Progenitor cell of endocrine pancreas (in vitro differentiated cells): ENCODE data around the gene TNFRSF11A. TPM values are rescaled to one million over a fixed set of nuclear protein-coding genes. Genes with fewer than 3 reads are reported as not detected.

Experiments
- DNase-seq: peaks from one replicate; pipeline ENCODE4 v3.0.0; 2021; ENCODE audit warnings: low spot score; ENCODE audit not compliant: unreplicated experiment
- H3K27ac Mint-ChIP-seq: 2 replicates; pipeline ENCODE4 v1.8.0; 2021; ENCODE audit warnings: mild to moderate bottlenecking, moderate library complexity, mixed read lengths
- H3K27me3 Mint-ChIP-seq: 2 replicates; pipeline ENCODE4 v1.8.0; 2021; ENCODE audit warnings: mixed read lengths
- H3K36me3 Mint-ChIP-seq: 2 replicates; pipeline ENCODE4 v1.8.0; 2022; ENCODE audit warnings: mixed read lengths; ENCODE audit not compliant: insufficient read depth
- H3K4me1 Mint-ChIP-seq: 2 replicates; pipeline ENCODE4 v1.8.0; 2021; ENCODE audit warnings: low read depth, mixed read lengths
- H3K4me3 Mint-ChIP-seq: 2 replicates; pipeline ENCODE4 v1.8.0; 2021; ENCODE audit warnings: low read depth, mild to moderate bottlenecking, moderate library complexity, mixed read lengths
- H3K9me3 Mint-ChIP-seq: 2 replicates; pipeline ENCODE4 v1.8.0; 2021; ENCODE audit warnings: low read depth, mixed read lengths
- total RNA-seq: library from RNA; stranded (reverse); gene quantifications from 2 replicates; pipeline ENCODE4 v1.2.1, GENCODE V29; 2021
- TF ChIP-seq, protein P1 (sequence below): fragments of 200-600 bp; sonication (generic); IDR thresholded peaks from one replicate; pipeline ENCODE4 v1.5.0; 2021; ENCODE audit warnings: antibody characterized with exemption, mild to moderate bottlenecking; ENCODE audit not compliant: unreplicated experiment

TNFRSF11A gene
- total RNA-seq, 1 donor from 2014 or later = 0.43 TPM

GRCh38 chr18:62386601-62387000, 61.5 kb downstream of the TNFRSF11A start:
- Mint-ChIP-seq H3K36me3 (no peaks in the 10 kb centered on the region), H3K4me3 (no peak overlapping the region), H3K9me3 (peaks cover 9% of the 10 kb centered on the region), H3K27ac (no peak overlapping the region), H3K4me1 (no peaks in the 10 kb centered on the region), H3K27me3 (peaks cover 30% of the 10 kb centered on the region)
- DNase-seq = no peak
- TF ChIP-seq, protein P1, sequence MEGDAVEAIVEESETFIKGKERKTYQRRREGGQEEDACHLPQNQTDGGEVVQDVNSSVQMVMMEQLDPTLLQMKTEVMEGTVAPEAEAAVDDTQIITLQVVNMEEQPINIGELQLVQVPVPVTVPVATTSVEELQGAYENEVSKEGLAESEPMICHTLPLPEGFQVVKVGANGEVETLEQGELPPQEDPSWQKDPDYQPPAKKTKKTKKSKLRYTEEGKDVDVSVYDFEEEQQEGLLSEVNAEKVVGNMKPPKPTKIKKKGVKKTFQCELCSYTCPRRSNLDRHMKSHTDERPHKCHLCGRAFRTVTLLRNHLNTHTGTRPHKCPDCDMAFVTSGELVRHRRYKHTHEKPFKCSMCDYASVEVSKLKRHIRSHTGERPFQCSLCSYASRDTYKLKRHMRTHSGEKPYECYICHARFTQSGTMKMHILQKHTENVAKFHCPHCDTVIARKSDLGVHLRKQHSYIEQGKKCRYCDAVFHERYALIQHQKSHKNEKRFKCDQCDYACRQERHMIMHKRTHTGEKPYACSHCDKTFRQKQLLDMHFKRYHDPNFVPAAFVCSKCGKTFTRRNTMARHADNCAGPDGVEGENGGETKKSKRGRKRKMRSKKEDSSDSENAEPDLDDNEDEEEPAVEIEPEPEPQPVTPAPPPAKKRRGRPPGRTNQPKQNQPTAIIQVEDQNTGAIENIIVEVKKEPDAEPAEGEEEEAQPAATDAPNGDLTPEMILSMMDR = no peak

DNA sequence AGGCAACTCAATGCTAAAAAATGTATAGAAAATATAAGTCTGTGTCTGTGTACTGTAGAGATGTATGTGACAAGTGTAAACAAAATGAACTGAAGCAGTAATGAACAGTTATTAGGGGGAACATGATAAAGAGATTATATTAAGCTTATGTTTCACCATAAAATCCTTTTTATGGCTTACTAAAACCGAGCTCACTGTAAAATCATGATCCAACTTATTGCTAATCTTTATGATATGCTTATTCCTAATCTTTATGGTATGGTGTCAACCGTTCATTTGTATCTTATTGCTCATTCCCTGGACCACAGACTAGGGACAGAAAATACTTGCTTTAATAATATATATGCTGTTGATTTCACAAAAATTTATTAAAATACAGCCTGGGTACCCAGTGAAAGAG, 62.1 kb downstream of the TNFRSF11A start:
- Mint-ChIP-seq H3K4me3 (no peak overlapping the region), H3K36me3 (no peaks in the 10 kb centered on the region), H3K27ac (no peak overlapping the region), H3K4me1 (no peaks in the 10 kb centered on the region), H3K9me3 (peaks cover 9% of the 10 kb centered on the region), H3K27me3 (peaks cover 30% of the 10 kb centered on the region)
- DNase-seq = no peak
- TF ChIP-seq, protein P1 = no peak

DNA sequence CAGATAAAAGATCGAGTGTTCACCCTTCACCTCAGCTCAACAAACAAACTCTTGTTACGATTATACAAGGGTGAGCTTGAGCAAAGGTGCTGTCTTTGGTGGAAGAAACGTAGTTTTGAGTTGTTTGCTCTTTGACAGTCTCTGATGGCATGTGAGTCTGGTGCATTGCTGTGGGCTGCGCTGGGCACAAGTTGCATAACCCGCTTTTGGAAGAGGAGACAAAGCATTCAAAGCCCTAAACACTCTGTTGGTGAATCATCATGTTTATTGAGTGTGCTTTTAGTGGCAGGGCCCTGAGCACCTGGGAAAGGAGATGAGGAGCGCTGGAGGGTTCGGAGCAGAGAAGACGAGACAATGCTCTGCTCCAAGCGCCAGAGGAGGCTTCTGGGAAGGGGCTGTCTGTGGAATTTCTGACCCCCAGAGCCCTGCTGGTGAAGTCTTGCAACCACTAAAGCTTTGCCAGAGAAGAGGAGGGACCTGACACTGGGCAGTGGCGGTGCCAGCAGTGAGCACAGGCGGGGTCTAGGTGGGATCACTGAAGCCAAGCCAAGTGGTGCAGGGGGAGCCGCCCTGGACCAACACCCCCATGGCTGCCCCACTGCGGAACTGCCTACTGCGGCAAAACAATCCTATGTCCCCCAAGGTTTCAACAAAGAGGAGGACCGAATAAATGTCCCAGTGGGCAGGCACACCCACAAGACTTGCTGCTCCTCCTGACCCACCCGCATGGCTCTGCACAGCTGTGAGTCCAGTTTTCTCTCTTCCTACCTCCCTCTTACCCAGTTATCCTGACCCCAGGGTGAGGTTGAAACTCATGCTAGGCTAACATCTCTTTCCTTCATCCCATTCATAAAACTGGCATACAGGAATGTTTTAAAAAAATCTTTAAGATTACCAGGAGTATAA, 64.0 kb downstream of the TNFRSF11A start:
- H3K27ac Mint-ChIP-seq = no peak overlapping the region
- H3K4me3 Mint-ChIP-seq = no peak overlapping the region
- H3K27me3 Mint-ChIP-seq = peaks cover 17% of the 10 kb centered on the region
- H3K36me3 Mint-ChIP-seq = no peaks in the 10 kb centered on the region
- TF ChIP-seq, protein P1 = no peak
- H3K9me3 Mint-ChIP-seq = peaks cover 9% of the 10 kb centered on the region
- DNase-seq = no peak
- H3K4me1 Mint-ChIP-seq = no peaks in the 10 kb centered on the region

DNA sequence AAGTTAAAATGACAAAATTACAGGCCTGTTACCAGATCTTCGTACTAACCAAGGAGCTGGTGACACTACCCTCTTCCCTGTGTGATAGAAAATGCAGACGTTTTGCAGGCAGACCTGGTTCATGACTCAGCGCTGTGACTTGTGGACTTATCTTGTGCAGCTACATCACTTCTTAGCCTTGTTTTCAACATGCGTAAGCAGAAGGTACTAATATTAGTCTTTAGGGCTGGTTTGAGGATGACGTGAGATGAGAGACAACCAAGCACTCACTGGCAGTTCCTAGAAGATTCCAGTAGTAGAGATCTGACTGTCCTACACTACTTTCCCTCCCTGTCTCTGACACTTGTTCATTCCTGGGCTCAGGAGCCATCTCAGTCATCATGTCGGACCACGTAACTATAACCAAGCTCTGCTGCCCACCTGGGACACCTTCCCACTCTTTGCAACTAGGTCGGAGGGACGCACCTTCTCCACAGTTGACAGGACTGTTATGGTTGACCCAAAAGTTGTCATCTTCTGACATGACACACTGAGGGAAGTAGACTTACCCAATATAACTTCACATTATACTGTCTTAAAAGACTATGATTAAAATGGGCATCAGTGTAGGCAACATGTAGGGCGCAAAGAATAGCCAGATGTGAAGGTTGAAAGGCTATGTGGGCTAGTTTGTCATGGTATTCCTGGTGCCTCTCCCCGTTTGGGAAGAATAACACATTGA, 64.8 kb downstream of the TNFRSF11A start:
- Mint-ChIP-seq H3K4me3 (no peak overlapping the region), H3K9me3 (peaks cover 9% of the 10 kb centered on the region), H3K27me3 (peaks cover 17% of the 10 kb centered on the region), H3K36me3 (no peaks in the 10 kb centered on the region), H3K27ac (no peak overlapping the region), H3K4me1 (no peaks in the 10 kb centered on the region)
- DNase-seq = no peak
- TF ChIP-seq, protein P1 = no peak

GRCh38 chr18:62394006-62394763, 69.1 kb downstream of the TNFRSF11A start:
- Mint-ChIP-seq H3K4me3 (no peak overlapping the region), H3K27me3 (no peaks in the 10 kb centered on the region), H3K27ac (no peak overlapping the region), H3K4me1 (no peaks in the 10 kb centered on the region), H3K36me3 (no peaks in the 10 kb centered on the region), H3K9me3 (peaks cover 9% of the 10 kb centered on the region)
- TF ChIP-seq, protein P1 = no peak
- no peak for DNase-seq
